HFF-Myc (cell line): Measurements from ENCODE around the gene SPI1.

Experiments
- DNase-seq: peaks from one replicate; pipeline ENCODE4 v3.0.0-alpha.2; 2011; ENCODE audit warnings: low read depth; ENCODE audit errors: extremely low read depth
- H3K4me3 ChIP-seq: replicated peaks from 2 replicates; pipeline ENCODE4 v1.5.1; 2011; ENCODE audit warnings: low read depth, mild to moderate bottlenecking, control low read depth, low read length
- TF ChIP-seq, protein P1 (sequence below): IDR thresholded peaks from 2 replicates; pipeline ENCODE4 v1.5.1; 2012; ENCODE audit warnings: mild to moderate bottlenecking, low read depth, low read length, control low read depth; ENCODE audit errors: missing control alignments

Gene SPI1

DNA sequence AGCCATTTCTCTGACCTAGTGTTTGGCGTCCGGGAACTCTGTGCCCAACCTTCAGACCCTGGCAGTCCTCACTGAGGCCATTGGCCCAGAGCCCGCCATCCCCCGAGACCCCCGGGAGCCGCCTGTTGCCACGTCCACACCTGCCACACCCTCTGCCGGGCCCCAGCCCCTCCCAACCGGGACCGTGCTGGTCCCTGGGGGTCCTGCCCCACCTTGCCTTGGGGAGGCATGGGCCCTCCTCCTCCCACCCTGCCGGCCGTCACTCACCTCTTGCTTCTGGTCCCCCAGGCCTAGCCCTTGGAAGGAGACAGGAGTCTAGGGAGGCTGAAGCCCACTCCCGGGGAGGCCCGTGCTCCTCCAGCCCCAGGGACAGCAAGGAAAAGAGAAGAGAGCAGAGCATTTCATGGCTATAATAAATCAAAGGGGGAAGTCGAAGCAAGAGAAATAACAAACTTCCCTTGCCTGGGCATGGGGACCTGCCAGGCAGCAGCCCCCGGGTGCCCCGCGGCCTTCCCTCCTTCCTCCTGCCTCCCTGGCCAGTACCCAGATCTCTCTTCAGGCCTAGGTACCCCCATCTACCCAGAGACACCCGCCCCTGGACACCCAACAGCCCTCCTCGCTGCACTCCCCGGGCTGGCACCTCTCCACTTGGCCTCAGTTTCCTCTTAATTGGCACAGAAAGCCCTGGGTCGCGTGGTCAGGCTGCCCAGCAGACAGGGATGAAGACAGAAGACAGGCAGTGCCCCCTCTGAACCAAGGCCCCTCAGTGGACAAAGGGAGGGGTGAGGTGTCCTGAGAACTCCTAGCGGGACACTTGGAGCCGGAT is 17.1 kb upstream of the SPI1 start:
- no peak overlapping the region for H3K4me3 ChIP-seq
- no peak for DNase-seq
- TF ChIP-seq, protein P1, sequence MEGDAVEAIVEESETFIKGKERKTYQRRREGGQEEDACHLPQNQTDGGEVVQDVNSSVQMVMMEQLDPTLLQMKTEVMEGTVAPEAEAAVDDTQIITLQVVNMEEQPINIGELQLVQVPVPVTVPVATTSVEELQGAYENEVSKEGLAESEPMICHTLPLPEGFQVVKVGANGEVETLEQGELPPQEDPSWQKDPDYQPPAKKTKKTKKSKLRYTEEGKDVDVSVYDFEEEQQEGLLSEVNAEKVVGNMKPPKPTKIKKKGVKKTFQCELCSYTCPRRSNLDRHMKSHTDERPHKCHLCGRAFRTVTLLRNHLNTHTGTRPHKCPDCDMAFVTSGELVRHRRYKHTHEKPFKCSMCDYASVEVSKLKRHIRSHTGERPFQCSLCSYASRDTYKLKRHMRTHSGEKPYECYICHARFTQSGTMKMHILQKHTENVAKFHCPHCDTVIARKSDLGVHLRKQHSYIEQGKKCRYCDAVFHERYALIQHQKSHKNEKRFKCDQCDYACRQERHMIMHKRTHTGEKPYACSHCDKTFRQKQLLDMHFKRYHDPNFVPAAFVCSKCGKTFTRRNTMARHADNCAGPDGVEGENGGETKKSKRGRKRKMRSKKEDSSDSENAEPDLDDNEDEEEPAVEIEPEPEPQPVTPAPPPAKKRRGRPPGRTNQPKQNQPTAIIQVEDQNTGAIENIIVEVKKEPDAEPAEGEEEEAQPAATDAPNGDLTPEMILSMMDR: no peak

DNA sequence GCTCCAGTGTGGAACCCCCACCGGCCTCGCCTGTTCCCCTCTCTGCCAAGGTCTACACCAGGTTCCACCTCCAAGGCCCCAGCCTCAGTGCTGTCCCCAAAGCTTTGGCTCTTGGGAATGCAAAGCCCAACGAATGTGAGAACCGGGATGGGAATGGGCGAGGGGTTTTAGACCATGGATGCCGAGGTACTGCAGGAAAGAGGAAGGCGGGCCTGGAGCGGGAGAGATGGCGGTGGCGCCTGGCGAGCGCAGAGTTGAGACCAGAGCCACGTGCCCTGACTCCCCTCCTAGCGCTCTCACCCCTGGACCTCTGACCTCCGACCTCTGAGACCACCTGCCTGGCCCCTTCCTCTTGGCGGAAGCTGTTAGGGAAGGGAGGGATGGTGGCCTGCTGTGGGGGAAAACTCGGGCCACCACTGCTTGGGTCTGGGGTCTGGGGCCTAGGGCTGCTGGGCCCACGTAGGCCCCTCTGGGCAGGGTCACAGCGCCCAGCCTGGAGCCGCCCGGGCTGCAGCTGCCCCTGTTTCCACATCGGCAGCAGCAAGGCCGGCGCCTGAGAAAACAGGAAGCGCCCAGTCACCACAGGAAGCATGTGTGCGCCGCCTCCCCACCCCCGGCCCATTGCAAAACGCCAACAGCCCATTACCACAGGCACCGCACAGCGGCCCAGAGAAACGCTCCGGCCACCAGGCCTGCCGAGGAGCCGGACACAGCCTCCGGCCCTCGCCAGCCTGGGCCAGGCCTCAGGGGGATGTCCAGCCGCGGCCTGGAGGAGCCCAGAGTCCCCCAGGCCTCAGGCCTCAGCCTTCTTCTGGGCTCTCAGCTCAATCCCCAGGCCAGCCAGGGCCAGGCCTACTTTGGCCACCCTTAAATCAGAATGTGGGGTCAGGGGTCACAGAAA is 16.2 kb upstream of the SPI1 start:
- H3K4me3 ChIP-seq: no peak overlapping the region

DNA sequence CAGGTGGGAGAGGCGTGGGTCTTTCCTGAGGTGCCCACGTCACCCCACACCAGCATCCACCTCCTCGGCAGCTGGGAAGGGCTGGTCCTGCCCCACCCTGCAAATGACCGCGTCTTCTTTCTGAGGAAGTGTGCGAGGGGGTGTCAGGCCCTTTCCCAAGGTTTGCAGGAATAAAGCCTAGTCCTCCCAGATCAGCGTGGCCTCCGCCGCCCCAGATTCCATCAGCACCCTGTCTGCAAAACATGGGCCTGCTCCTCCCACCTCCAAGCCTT is 15.6 kb upstream of the SPI1 start:
- H3K4me3 ChIP-seq: no peak overlapping the region
- TF ChIP-seq, protein P1: no peak
- DNase-seq: no peak

More for the DNA sequence above, 16.2 kb upstream of the SPI1 start:
- TF ChIP-seq, protein P1: no peak
- DNase-seq: no peak

DNA sequence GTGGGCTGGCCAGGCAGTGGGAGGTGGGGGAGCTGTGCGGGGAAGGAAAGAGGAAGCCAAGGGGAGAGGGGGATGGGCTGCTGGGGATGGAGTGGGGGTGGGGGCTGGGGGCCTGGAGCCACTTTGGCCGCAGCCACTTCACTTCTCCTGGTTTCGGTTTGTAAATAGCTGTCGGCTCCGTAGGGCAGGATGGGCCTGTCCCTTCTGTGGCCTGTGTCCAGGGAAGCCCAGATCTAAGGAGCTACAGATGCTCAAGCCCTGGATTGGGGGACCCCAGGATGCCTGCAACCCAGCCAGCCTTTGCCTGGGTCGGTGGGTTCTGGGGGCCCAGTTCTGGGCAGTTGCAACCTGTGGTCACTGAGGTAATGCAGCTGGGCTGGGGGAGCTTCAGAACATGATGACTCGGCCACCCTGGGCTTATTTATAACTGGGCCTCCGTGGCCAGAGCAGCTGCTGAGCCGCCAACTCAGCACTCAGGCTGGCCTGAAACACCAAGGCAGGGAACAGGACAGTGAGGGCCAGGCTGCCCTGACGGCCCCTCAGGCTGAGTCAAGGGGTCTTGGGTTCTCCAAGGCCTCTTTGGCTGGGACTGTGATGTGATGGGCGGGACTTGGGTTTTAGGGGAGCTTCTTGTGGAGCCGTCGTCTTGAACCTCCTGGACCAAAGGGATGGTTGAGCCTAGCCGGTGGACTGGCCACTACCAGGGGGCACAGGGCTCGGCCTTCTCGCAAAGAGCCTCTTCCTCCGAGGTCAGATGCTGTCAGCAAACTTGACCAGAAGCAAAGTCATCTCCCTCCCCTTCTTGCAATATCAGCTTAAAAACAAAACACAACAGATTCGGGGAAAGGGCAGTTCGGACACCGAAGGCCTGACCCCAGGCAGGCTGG is 15.1 kb upstream of the SPI1 start:
- no peak overlapping the region for H3K4me3 ChIP-seq
- no peak for DNase-seq
- TF ChIP-seq, protein P1: no peak

DNA sequence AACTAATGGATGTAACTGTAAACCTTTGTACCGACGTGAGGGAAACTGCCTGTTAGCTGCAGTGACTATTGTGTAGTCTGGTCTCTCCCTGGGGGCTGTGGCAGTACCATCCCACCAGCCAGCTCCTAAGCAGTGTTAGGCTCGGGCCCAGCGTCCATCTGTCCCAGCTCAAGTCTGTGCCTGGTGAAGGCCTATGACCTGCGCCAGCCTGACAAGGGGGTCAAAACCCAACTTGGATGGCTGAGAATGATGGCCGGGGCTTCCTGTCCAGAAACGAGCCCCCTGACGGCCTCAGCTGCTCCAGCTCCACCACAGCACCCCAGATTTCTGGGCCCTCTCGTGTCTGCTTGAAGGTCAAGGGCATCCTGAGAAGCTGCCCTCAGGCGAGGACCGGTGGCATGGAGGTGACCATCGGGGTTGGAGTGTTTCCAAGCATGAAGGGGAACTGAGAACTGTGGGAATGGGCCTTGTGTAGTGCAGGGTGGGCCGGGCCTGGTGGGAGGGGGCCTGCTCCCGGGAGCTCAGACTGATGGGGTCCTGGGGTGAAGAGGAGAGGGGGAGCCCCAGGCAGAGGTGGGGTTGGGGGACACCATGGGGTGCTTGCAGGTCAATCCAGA is 14.3 kb upstream of the SPI1 start:
- TF ChIP-seq, protein P1: no peak
- H3K4me3 ChIP-seq: no peak overlapping the region
- DNase-seq: no peak

DNA sequence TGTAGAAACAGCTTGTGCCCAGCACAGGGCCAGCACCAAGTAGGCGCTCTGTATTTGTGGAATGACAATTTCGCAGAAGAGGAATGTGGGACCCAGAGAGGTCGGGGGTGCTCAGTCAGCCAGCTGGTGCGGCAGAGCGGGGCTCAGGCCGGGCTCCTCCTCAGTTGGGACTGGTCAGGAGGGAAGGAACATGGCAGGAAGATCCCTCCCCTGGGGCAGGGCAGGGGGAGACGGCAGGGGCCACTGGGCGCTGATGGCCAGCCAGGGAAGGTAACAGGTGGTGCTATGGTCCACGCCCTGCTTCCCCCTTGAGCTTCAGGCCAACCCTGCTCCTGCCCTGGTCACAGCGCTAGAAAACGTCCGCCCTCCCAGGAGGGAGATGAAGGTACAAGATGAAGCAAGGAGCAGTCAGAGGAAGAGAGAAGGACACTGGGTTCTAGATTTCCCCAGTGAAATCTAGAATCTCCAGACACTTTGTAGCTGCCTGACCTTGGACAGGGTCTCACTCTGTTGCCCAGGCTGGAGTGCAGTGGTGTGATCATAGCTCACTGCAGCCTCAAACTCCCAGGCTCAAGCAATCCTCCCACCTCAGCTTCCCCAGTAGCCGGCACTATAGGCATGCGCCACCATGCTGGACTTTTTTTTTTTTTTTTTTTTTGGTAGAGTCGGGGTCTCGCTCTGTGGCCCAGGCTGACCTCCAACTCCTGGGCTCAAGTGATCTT is 13.5 kb upstream of the SPI1 start:
- no peak for DNase-seq

More for the DNA sequence above, 13.5 kb upstream of the SPI1 start:
- TF ChIP-seq, protein P1: no peak
- H3K4me3 ChIP-seq: no peak overlapping the region
